Measurements from ENCODE around the gene ZNF429. TPM values are rescaled to one million over a fixed set of nuclear protein-coding genes. Genes with fewer than 3 reads are reported as not detected.

ZNF429 gene
- total and polyA plus RNA-seq, 2 of the 4 experiments (the other 2 are of a cell fraction) = 4.3 to 6.4 TPM

DNA sequence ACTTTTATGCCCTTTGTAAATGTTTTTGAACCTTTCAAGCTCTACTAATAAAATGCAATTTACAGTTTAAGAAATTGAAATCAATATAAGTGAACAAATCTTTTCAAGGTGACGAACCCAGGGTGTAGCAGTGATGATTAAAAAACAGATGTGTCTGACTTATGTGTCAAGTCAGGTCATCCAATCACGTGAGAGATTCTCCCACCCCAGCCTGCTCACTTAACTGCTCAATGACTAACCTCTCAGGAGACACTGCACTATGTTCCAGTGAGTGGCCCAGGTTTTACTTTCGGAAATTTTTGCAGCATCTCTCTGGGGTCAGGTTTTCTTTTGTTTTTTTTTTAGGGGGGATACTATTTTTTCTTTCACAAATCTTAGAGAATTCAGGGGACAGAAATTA lies 60.7 kb downstream of the ZNF429 start:
- intact Hi-C loops (cut with micrococcal nuclease) = no loop called here
- in situ Hi-C loops (cut with MboI; ENCODE audit: low sequenced_read_pairs) = no loop called here
- Histone ChIP-seq H4K8ac (ENCODE audit: low read depth in 2 of 2, low read length in 2 of 2) (no peak overlapping the region), H3K9ac (ENCODE audit: low read depth, low read length) (no peak overlapping the region), H3K4ac (ENCODE audit: low read depth, low read length) (no peak overlapping the region), H3K4me3 (ENCODE audit: insufficient read depth, low read depth, low read length) (no peak overlapping the region), H3K4me2 (ENCODE audit: low read depth, low read length) (no peak overlapping the region), H3K23ac (ENCODE audit: low read depth, low read length) (no peak overlapping the region), H3K79me1 (ENCODE audit: low read depth in 1 of 2, low read length in 2 of 2) (no peaks in the 10 kb centered on the region), H2BK120ac (ENCODE audit: low read depth, low read length) (no peak overlapping the region), H2BK20ac (ENCODE audit: low read depth, low read length) (no peak overlapping the region), H2AK9ac (replicated peaks; ENCODE audit: low read depth, low read length, poor library complexity) (no peak overlapping the region), H4K20me1 (ENCODE audit: insufficient read depth, low read length) (no peaks in the 10 kb centered on the region), H3K9me1 (ENCODE audit: insufficient read depth, low read length) (no peaks in the 10 kb centered on the region), H4K5ac (ENCODE audit: low read depth, low read length) (no peak overlapping the region), H2BK5ac (ENCODE audit: low read depth, low read length, poor library complexity, severe bottlenecking) (no peak overlapping the region), H2AK5ac (ENCODE audit: low read depth, low read length) (no peak overlapping the region), H3K36me3 (ENCODE audit: control insufficient read depth, insufficient read depth, low read length) (peaks cover 15% of the 10 kb centered on the region; the same call in 1 of the 2 replicates), H3K27ac (ENCODE audit: insufficient read depth, low read length) (no peak overlapping the region), H2BK15ac (ENCODE audit: low read depth, low read length) (no peak overlapping the region), H3K27me3 (ENCODE audit: control insufficient read depth, insufficient read depth, low read length) (no peaks in the 10 kb centered on the region), H2AFZ (replicated peaks; ENCODE audit: low read length, poor library complexity) (no peak overlapping the region), H4K91ac (ENCODE audit: insufficient read depth, low read depth, low read length) (no peak overlapping the region), H3K4me1 (ENCODE audit: control insufficient read depth, insufficient read depth, low read length) (no peaks in the 10 kb centered on the region), H3K56ac (ENCODE audit: extremely low read depth, insufficient read depth, low read length) (no peak overlapping the region), H3K9me3 (ENCODE audit: control insufficient read depth, insufficient read depth, low read length) (peaks cover 22% of the 10 kb centered on the region), H3K18ac (ENCODE audit: low read depth, low read length) (no peak overlapping the region), H3K14ac (replicated peaks; ENCODE audit: low read depth, low read length) (no peak overlapping the region)
- ATAC-seq (ENCODE audit: low read depth) (no peak), DNase-seq (no peak)
- dilution Hi-C loops (cut with HindIII; ENCODE audit: low sequenced_read_pairs, unreplicated experiment) = no loop called here
- no TSS peak for BruUV-seq (replicated peaks)
- CTCF ChIA-PET = no interaction called here
- WGBS, 2 experiments (ENCODE audit: extremely low coverage in 2 of 2, insufficient read length in 1 of 2) = no CpG with 5 or more reads among the region's 3 CpGs
- POLR2A ChIA-PET (ENCODE audit: unreplicated experiment) = no interaction called here
- no peak for TF ChIP-seq RFX5 (IDR thresholded peaks at IDR 0.05; ENCODE audit: low read depth, low read length)
- TF ChIP-seq CEBPB (IDR thresholded peaks at IDR 0.05; ENCODE audit: low read depth, low read length) = no peak
- no peak for TF ChIP-seq MAZ (IDR thresholded peaks at IDR 0.05; ENCODE audit: borderline replicate concordance, low read depth, low read length)
- TF ChIP-seq CHD1 (IDR thresholded peaks at IDR 0.05; ENCODE audit: low read depth, low read length) = no peak
- TF ChIP-seq FOS (IDR thresholded peaks at IDR 0.05; ENCODE audit: low read depth, low read length) = no peak
- TF ChIP-seq, protein P1, sequence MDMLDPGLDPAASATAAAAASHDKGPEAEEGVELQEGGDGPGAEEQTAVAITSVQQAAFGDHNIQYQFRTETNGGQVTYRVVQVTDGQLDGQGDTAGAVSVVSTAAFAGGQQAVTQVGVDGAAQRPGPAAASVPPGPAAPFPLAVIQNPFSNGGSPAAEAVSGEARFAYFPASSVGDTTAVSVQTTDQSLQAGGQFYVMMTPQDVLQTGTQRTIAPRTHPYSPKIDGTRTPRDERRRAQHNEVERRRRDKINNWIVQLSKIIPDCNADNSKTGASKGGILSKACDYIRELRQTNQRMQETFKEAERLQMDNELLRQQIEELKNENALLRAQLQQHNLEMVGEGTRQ (IDR thresholded peaks at IDR 0.05; ENCODE audit: low read depth, low read length) = no peak
- TF ChIP-seq RCOR1 (IDR thresholded peaks at IDR 0.05; ENCODE audit: insufficient replicate concordance, low read length) = no peak
- TF ChIP-seq, protein P2, sequence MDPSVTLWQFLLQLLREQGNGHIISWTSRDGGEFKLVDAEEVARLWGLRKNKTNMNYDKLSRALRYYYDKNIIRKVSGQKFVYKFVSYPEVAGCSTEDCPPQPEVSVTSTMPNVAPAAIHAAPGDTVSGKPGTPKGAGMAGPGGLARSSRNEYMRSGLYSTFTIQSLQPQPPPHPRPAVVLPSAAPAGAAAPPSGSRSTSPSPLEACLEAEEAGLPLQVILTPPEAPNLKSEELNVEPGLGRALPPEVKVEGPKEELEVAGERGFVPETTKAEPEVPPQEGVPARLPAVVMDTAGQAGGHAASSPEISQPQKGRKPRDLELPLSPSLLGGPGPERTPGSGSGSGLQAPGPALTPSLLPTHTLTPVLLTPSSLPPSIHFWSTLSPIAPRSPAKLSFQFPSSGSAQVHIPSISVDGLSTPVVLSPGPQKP (IDR thresholded peaks at IDR 0.05; ENCODE audit: borderline replicate concordance, low read depth, low read length) = no peak
- no peak for TF ChIP-seq POLR2A (IDR thresholded peaks at IDR 0.05; ENCODE audit: low read depth, low read length)
- TF ChIP-seq SMC3 (IDR thresholded peaks at IDR 0.05; ENCODE audit: low read depth, low read length) = no peak
- TF ChIP-seq MAFK (IDR thresholded peaks at IDR 0.05; ENCODE audit: low read depth, low read length) = no peak
- TF ChIP-seq BHLHE40 (IDR thresholded peaks at IDR 0.05; ENCODE audit: low read depth, low read length) = no peak
- TF ChIP-seq, protein P3, sequence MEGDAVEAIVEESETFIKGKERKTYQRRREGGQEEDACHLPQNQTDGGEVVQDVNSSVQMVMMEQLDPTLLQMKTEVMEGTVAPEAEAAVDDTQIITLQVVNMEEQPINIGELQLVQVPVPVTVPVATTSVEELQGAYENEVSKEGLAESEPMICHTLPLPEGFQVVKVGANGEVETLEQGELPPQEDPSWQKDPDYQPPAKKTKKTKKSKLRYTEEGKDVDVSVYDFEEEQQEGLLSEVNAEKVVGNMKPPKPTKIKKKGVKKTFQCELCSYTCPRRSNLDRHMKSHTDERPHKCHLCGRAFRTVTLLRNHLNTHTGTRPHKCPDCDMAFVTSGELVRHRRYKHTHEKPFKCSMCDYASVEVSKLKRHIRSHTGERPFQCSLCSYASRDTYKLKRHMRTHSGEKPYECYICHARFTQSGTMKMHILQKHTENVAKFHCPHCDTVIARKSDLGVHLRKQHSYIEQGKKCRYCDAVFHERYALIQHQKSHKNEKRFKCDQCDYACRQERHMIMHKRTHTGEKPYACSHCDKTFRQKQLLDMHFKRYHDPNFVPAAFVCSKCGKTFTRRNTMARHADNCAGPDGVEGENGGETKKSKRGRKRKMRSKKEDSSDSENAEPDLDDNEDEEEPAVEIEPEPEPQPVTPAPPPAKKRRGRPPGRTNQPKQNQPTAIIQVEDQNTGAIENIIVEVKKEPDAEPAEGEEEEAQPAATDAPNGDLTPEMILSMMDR (conservative IDR thresholded peaks at IDR 0.05; ENCODE audit: low read depth, low read length) = no peak
- TF ChIP-seq MXI1 (IDR thresholded peaks at IDR 0.05; ENCODE audit: borderline replicate concordance, low read depth, low read length) = no peak
- TF ChIP-seq RAD21 (IDR thresholded peaks at IDR 0.05; ENCODE audit: low read length) = no peak
- TF ChIP-seq NFE2L2 (IDR thresholded peaks at IDR 0.05; ENCODE audit: low read depth, low read length) = no peak
